DND-41 (cell line): ENCODE measurements around the gene GPHN.

ENCODE experiments used
- EZH2 ChIP-seq: IDR thresholded peaks from 3 replicates; pipeline ENCODE4 v1.6.1; 2012; ENCODE audit warnings: borderline replicate concordance, low read depth, mild to moderate bottlenecking, moderate library complexity, low read length, inconsistent platforms; ENCODE audit not compliant: severe bottlenecking
- TF ChIP-seq, protein P1 (sequence below): IDR thresholded peaks from 2 replicates; pipeline ENCODE4 v1.5.1; 2012; ENCODE audit warnings: borderline replicate concordance, low read length, moderate library complexity, mild to moderate bottlenecking; ENCODE audit not compliant: poor library complexity, severe bottlenecking; ENCODE audit errors: extremely low read depth

DNA sequence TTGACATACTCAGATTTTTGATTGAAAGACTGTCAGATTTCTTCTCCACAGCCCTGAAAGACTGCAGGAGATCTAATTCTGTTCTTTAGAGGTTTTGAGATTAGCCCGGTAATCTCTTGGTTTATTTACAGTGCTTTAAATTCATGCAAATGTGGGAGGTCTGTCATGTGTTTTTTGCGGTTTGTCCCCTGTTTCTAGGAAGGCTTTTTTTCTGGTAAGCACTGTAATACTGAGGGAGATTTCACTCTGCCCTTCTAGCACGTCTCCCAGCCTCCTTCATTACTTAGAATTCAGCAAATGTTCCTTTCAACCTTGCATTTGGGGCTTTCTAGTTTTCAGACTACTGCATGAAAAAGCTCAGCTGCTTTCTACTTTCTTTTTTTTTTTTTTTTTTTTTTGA is 31.1 kb downstream of the GPHN start:
- TF ChIP-seq, protein P1, sequence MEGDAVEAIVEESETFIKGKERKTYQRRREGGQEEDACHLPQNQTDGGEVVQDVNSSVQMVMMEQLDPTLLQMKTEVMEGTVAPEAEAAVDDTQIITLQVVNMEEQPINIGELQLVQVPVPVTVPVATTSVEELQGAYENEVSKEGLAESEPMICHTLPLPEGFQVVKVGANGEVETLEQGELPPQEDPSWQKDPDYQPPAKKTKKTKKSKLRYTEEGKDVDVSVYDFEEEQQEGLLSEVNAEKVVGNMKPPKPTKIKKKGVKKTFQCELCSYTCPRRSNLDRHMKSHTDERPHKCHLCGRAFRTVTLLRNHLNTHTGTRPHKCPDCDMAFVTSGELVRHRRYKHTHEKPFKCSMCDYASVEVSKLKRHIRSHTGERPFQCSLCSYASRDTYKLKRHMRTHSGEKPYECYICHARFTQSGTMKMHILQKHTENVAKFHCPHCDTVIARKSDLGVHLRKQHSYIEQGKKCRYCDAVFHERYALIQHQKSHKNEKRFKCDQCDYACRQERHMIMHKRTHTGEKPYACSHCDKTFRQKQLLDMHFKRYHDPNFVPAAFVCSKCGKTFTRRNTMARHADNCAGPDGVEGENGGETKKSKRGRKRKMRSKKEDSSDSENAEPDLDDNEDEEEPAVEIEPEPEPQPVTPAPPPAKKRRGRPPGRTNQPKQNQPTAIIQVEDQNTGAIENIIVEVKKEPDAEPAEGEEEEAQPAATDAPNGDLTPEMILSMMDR: no peak
- TF ChIP-seq EZH2: no peak
